NCI-H2171 treated with DMSO at 0.1 percent for 48 hours (cell line): ENCODE data around the gene SLC5A6.
A peak's percentile ranks its signal among the peaks of the same experiment; 100 is the strongest.
"Not testable (repeated sequence)": the region's sequence is repeated elsewhere in the genome, so short reads cannot be mapped to it uniquely, and the experiment has no call there.

Experiments used
- DNase-seq: peaks from one replicate; lab custom pipeline; 2025; lab: John Stamatoyannopoulos, UW

The SLC5A6 gene

GRCh38 chr2:27205206-27205605, 6.9 kb downstream of the SLC5A6 start:
- DNase-seq, result no peak

- no peak for DNase-seq
Measured at GRCh38 chr2:27204566-27204965, 7.5 kb downstream of the SLC5A6 start.

- DNase-seq, result no peak
Measured at GRCh38 chr2:27203741-27204140, 8.3 kb downstream of the SLC5A6 start.

GRCh38 chr2:27202854-27203253, 9.2 kb downstream of the SLC5A6 start:
- DNase-seq, result no peak

- DNase-seq, result no peak
Measured at GRCh38 chr2:27201675-27202074, 10.4 kb downstream of the SLC5A6 start.

- DNase-seq, result no peak
Measured at GRCh38 chr2:27199241-27199640, 12.8 kb downstream of the SLC5A6 start.

- no peak for DNase-seq
Measured at GRCh38 chr2:27198627-27199026, 13.4 kb downstream of the SLC5A6 start.

GRCh38 chr2:27198068-27198467, 14.0 kb downstream of the SLC5A6 start:
- not testable (repeated sequence) for DNase-seq

- DNase-seq, result not testable (repeated sequence)
Measured at GRCh38 chr2:27195799-27196198, 16.3 kb downstream of the SLC5A6 start.

- DNase-seq, result no peak
Measured at GRCh38 chr2:27194538-27195354, 17.3 kb downstream of the SLC5A6 start.

- peak; percentile 81 for DNase-seq
Measured at GRCh38 chr2:27191070-27191829, 20.8 kb downstream of the SLC5A6 start.

- no peak for DNase-seq
Measured at GRCh38 chr2:27189989-27190388, 22.1 kb downstream of the SLC5A6 start.

GRCh38 chr2:27186613-27187345, 25.3 kb downstream of the SLC5A6 start:
- no peak for DNase-seq

GRCh38 chr2:27185331-27186026, 26.6 kb downstream of the SLC5A6 start:
- DNase-seq, result peak; percentile 76

GRCh38 chr2:27184115-27184514, 28.0 kb downstream of the SLC5A6 start:
- no peak for DNase-seq

GRCh38 chr2:27182346-27182745, 29.7 kb downstream of the SLC5A6 start:
- no peak for DNase-seq

GRCh38 chr2:27179344-27180000, 32.6 kb downstream of the SLC5A6 start:
- no peak for DNase-seq

- DNase-seq, result no peak
Measured at GRCh38 chr2:27178469-27178868, 33.6 kb downstream of the SLC5A6 start.

GRCh38 chr2:27177441-27178351, 34.4 kb downstream of the SLC5A6 start:
- DNase-seq, result no peak

- not testable (repeated sequence) for DNase-seq
Measured at GRCh38 chr2:27175781-27176180, 36.3 kb downstream of the SLC5A6 start.
